CD14-positive monocyte (primary cell): ENCODE data around the gene DNAJB4. TPM values are rescaled to one million over a fixed set of nuclear protein-coding genes. Genes with fewer than 3 reads are reported as not detected.

Experiments
- DNase-seq, 3 donors: peaks; one replicate each; pipeline ENCODE4 v3.0.0-alpha.2; 2011 to 2022
- H2AFZ ChIP-seq: 2 replicates; pipeline ENCODE4 v1.6.0; 2012; ENCODE audit warnings: mild to moderate bottlenecking, low read depth, low read length, inconsistent platforms; ENCODE audit not compliant: insufficient read depth, poor library complexity, severe bottlenecking
- H3K27ac ChIP-seq, 2 donors: 1 replicate in 1 of 2; 2 replicates in 1 of 2; pipeline ENCODE4 v1.5.1; 2012 to 2013; ENCODE audit warnings: low read length in 2 of 2, control low read depth in 1 of 2, inconsistent platforms in 1 of 2, low read depth in 1 of 2, mild to moderate bottlenecking in 1 of 2
- H3K27me3 ChIP-seq, 2 donors: one replicate each; pipeline versions ENCODE4 v1.6.0 to v1.6.1; 2011 to 2013; ENCODE audit warnings: low read length in 2 of 2; ENCODE audit not compliant: control insufficient read depth in 2 of 2, insufficient read depth in 2 of 2
- H3K36me3 ChIP-seq, 2 donors: replicated peaks in 1 of 2; 1 replicate in 1 of 2; 2 replicates in 1 of 2; pipeline versions ENCODE4 v1.5.1 to v1.6.1; 2012 to 2013; ENCODE audit warnings: low read length in 2 of 2, control low read depth in 1 of 2, inconsistent platforms in 1 of 2, mild to moderate bottlenecking in 1 of 2; ENCODE audit not compliant: insufficient read depth in 2 of 2, control insufficient read depth in 1 of 2
- H3K4me1 ChIP-seq, 2 donors: 1 replicate in 1 of 2; 2 replicates in 1 of 2; pipeline versions ENCODE4 v1.5.1 to v1.6.1; 2012 to 2013; ENCODE audit warnings: low read length in 2 of 2, control low read depth in 1 of 2, inconsistent platforms in 1 of 2, mild to moderate bottlenecking in 1 of 2, moderate library complexity in 1 of 2; ENCODE audit not compliant: insufficient read depth in 2 of 2, control insufficient read depth in 1 of 2
- H3K4me2 ChIP-seq: replicated peaks from 2 replicates; pipeline ENCODE3; 2012; ENCODE audit warnings: low read length, moderate library complexity, mild to moderate bottlenecking; ENCODE audit not compliant: poor library complexity, severe bottlenecking; ENCODE audit errors: extremely low read depth
- H3K4me3 ChIP-seq, 3 experiments: fragments of 200-600 bp in 1 of 3; sonication (generic) in 1 of 3; replicated peaks in 1 of 3; 1 replicate in 2 of 3; 2 replicates in 1 of 3; pipeline ENCODE4 v1.5.1; 2011 to 2013; ENCODE audit warnings: low read length in 3 of 3, mild to moderate bottlenecking in 3 of 3, control low read depth in 2 of 3, low read depth in 2 of 3, inconsistent platforms in 1 of 3, moderate library complexity in 1 of 3
- H3K79me2 ChIP-seq: 2 replicates; pipeline ENCODE4 v1.6.0; 2012; ENCODE audit warnings: mild to moderate bottlenecking, control low read depth, inconsistent platforms, low read length, moderate library complexity; ENCODE audit not compliant: insufficient read depth
- H3K9ac ChIP-seq: 2 replicates; pipeline ENCODE4 v1.6.0; 2017; ENCODE audit warnings: low read length, mild to moderate bottlenecking; ENCODE audit not compliant: insufficient read depth, poor library complexity, severe bottlenecking
- H3K9me3 ChIP-seq, 2 donors: replicated peaks in 1 of 2; 1 replicate in 1 of 2; 2 replicates in 1 of 2; pipeline versions ENCODE4 v1.5.1 to v1.6.1; 2012 to 2013; ENCODE audit warnings: low read length in 2 of 2, control low read depth in 1 of 2; ENCODE audit not compliant: control insufficient read depth in 1 of 2, insufficient read depth in 1 of 2
- H4K20me1 ChIP-seq: 2 replicates; pipeline ENCODE4 v1.6.0; 2012; ENCODE audit warnings: mild to moderate bottlenecking, low read length, control low read depth, moderate library complexity; ENCODE audit not compliant: insufficient read depth
- H3K27ac Mint-ChIP-seq, 7 donors: one replicate each; pipeline ENCODE4 v1.8.0; 2020; ENCODE audit warnings: mild to moderate bottlenecking in 7 of 7, mixed read lengths in 7 of 7, moderate library complexity in 6 of 7, inconsistent platforms in 2 of 7
- H3K27me3 Mint-ChIP-seq, 3 donors: one replicate each; pipeline ENCODE4 v1.8.0; 2021 to 2022; ENCODE audit warnings: low read depth in 3 of 3, mild to moderate bottlenecking in 3 of 3, mixed read lengths in 3 of 3, moderate library complexity in 3 of 3, inconsistent platforms in 1 of 3
- H3K36me3 Mint-ChIP-seq, 2 donors: one replicate each; pipeline ENCODE4 v1.8.0; 2020; ENCODE audit warnings: mixed read lengths in 2 of 2, inconsistent platforms in 1 of 2, mild to moderate bottlenecking in 1 of 2
- H3K4me1 Mint-ChIP-seq: one replicate; pipeline ENCODE4 v1.8.0; 2020; ENCODE audit warnings: mild to moderate bottlenecking, mixed read lengths
- H3K4me3 Mint-ChIP-seq, 2 donors: one replicate each; pipeline ENCODE4 v1.8.0; 2020; ENCODE audit warnings: mild to moderate bottlenecking in 2 of 2, mixed read lengths in 2 of 2, moderate library complexity in 1 of 2
- H3K9me3 Mint-ChIP-seq, 7 donors: one replicate each; pipeline ENCODE4 v1.8.0; 2020 to 2022; ENCODE audit warnings: mixed read lengths in 7 of 7, mild to moderate bottlenecking in 6 of 7, moderate library complexity in 6 of 7, inconsistent platforms in 2 of 7
- WGBS: methylation state at CpG from one replicate; pipeline ENCODE4 v1.1.5; 2013; ENCODE audit warnings: missing lambda C conversion rate; ENCODE audit not compliant: insufficient coverage; 5-methylcytosine and 5-hydroxymethylcytosine counted together
- intact Hi-C, 2 donors: fragments of 100-400 bp; cut with micrococcal nuclease; formaldehyde crosslinking; loops; one replicate each; pipeline versions ENCODE4 v1.15.0 to v1.15.1; 2023
- polyA plus RNA-seq, 3 donors: library from polyadenylated mRNA; depleted of rRNA in 1 of 3; unstranded in 2 of 3; stranded (reverse) in 1 of 3; fragments of 300-500 nt in 2 of 3; fragments of >200 nt in 1 of 3; fragmentation: Illumina TruSeq in 2 of 3; gene quantifications; 1 replicate in 2 of 3; 2 replicates in 1 of 3; pipeline ENCODE4 v1.2.3, GENCODE V29; 2012 to 2021
- TF ChIP-seq, protein P1 (sequence below): fragments of 200-600 bp; IDR thresholded peaks from one replicate; pipeline ENCODE4 v1.8.0; 2022; ENCODE audit warnings: antibody characterized with exemption, mild to moderate bottlenecking

The DNAJB4 gene
- polyA plus RNA-seq, 3 donors = 2.8 to 4.0 (median 3.6) TPM

DNA sequence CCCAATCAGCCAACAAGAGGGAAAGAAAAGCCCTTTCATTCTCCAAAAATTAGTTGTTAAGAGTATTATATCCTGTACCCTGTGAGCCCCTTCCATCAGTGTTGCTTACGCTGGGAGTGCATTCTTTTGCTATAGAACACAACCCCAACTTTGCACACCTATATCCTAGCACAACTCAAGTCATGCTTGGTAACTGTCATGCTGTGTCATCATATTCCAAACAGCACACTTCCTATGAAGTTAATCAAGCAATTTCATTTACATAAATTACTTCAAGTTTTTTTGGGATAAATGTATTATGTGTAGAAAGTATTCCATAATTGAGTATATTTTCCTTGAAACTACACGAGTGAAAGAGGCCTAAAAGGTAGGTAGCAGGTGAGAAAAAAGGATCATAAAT is 45.9 kb upstream of the DNAJB4 start:
- intact Hi-C loops = no loop called here
- Histone ChIP-seq H2AFZ (no peak overlapping the region), H3K4me3 (no peak overlapping the region), H3K9ac (no peak overlapping the region), H3K79me2 (peaks cover 40% of the 10 kb centered on the region), H3K36me3 (peaks cover 100% of the 10 kb centered on the region in 2 donors), H3K4me2 (no peak overlapping the region), H4K20me1 (peaks cover 87% of the 10 kb centered on the region), H3K27ac (no peak overlapping the region), H3K4me1 (no peaks in the 10 kb centered on the region), H3K27me3 (no peaks in the 10 kb centered on the region), H3K9me3 (no peaks in the 10 kb centered on the region)
- H3K36me3 Mint-ChIP-seq = peaks cover 78 to 88% of the 10 kb centered on the region in 2 donors
- TF ChIP-seq, protein P1, sequence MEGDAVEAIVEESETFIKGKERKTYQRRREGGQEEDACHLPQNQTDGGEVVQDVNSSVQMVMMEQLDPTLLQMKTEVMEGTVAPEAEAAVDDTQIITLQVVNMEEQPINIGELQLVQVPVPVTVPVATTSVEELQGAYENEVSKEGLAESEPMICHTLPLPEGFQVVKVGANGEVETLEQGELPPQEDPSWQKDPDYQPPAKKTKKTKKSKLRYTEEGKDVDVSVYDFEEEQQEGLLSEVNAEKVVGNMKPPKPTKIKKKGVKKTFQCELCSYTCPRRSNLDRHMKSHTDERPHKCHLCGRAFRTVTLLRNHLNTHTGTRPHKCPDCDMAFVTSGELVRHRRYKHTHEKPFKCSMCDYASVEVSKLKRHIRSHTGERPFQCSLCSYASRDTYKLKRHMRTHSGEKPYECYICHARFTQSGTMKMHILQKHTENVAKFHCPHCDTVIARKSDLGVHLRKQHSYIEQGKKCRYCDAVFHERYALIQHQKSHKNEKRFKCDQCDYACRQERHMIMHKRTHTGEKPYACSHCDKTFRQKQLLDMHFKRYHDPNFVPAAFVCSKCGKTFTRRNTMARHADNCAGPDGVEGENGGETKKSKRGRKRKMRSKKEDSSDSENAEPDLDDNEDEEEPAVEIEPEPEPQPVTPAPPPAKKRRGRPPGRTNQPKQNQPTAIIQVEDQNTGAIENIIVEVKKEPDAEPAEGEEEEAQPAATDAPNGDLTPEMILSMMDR = no peak
- no peaks in the 10 kb centered on the region for H3K9me3 Mint-ChIP-seq
- peak overlapping the region in 2 of 7 donors; percentile 7 to 65 for H3K27ac Mint-ChIP-seq
- no peak overlapping the region for H3K4me3 Mint-ChIP-seq
- WGBS = 100% methylated on average over 1 of the region's 2 CpGs
- H3K4me1 Mint-ChIP-seq = no peaks in the 10 kb centered on the region
- DNase-seq = no peak
- H3K27me3 Mint-ChIP-seq = no peaks in the 10 kb centered on the region

DNA sequence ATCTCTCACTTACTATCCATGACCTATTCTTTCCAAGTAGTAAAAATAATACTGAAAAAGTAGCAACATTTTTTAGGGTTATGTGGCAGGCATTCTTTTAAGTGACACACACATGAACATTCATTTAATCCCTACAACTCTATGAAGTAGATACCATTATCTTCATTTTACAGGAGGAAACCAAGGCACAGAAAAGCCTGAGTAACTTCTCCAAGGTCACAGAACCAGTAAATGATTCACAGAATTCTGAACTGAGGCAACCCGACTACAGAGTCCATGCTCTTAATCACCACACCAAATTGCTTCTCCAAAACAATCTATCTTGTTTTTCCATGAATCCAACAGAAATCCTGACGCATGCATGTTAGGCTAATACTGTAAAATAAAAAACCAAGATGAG is 43.3 kb upstream of the DNAJB4 start:
- no peak for DNase-seq
- peaks cover 86% of the 10 kb centered on the region for H4K20me1 ChIP-seq

More for the DNA sequence above, 43.3 kb upstream of the DNAJB4 start:
- Histone ChIP-seq H3K27ac (no peak overlapping the region), H3K27me3 (no peaks in the 10 kb centered on the region), H2AFZ (no peak overlapping the region), H3K9ac (no peak overlapping the region), H3K4me1 (no peaks in the 10 kb centered on the region), H3K36me3 (peaks cover 100% of the 10 kb centered on the region in 2 donors), H3K4me3 (no peak overlapping the region), H3K79me2 (peaks cover 36% of the 10 kb centered on the region), H3K9me3 (no peaks in the 10 kb centered on the region), H3K4me2 (no peak overlapping the region)
- WGBS = 90% methylated on average over 1 of the region's 2 CpGs
- H3K9me3 Mint-ChIP-seq = no peaks in the 10 kb centered on the region
- TF ChIP-seq, protein P1 = no peak
- peaks cover 83 to 94% of the 10 kb centered on the region in 2 donors for H3K36me3 Mint-ChIP-seq
- H3K27me3 Mint-ChIP-seq = no peaks in the 10 kb centered on the region
- intact Hi-C loops = no loop called here
- H3K4me3 Mint-ChIP-seq = no peak overlapping the region
- peak overlapping the region in 2 of 7 donors; percentile 7 to 44 for H3K27ac Mint-ChIP-seq
- no peaks in the 10 kb centered on the region for H3K4me1 Mint-ChIP-seq
